Colonic mucosa (tissue), 4 donors: ENCODE results near the gene ADCY9. TPM values are rescaled to one million over a fixed set of nuclear protein-coding genes. Genes with fewer than 3 reads are reported as not detected.
A peak's percentile ranks its signal among the peaks of the same experiment; 100 is the strongest.

ENCODE experiments used
- DNase-seq: peaks from one replicate; pipeline ENCODE4 v3.0.0-alpha.2; 2020
- H3K27ac ChIP-seq: fragments of 200-600 bp; one replicate; pipeline ENCODE4 v1.8.0; 2021
- H3K27me3 ChIP-seq: fragments of 200-600 bp; one replicate; pipeline ENCODE4 v1.8.0; 2021
- H3K36me3 ChIP-seq: fragments of 200-600 bp; one replicate; pipeline ENCODE4 v1.8.0; 2021
- H3K4me1 ChIP-seq: fragments of 200-600 bp; one replicate; pipeline ENCODE4 v1.8.0; 2021; ENCODE audit warnings: mild to moderate bottlenecking
- H3K4me3 ChIP-seq: fragments of 200-600 bp; one replicate; pipeline ENCODE4 v1.8.0; 2021
- H3K9ac ChIP-seq, 2 donors: one replicate each; pipeline ENCODE4 v1.7.0; 2013; ENCODE audit warnings: control low read depth in 2 of 2, low read depth in 2 of 2, low read length in 2 of 2
- H3K9me3 ChIP-seq: fragments of 200-600 bp; one replicate; pipeline ENCODE4 v1.8.0; 2021
- CTCF ChIP-seq: fragments of 200-600 bp; IDR thresholded peaks from one replicate; pipeline ENCODE4 v1.8.0; 2022; ENCODE audit warnings: antibody characterized with exemption, mild to moderate bottlenecking
- intact Hi-C: fragments of 100-400 bp; cut with DNase I; formaldehyde crosslinking; loops from one replicate; pipeline ENCODE4 v1.14.1; 2022
- total RNA-seq, 2 donors: library from RNA; stranded (reverse); fragmentation: NEBNext Ultra II Directional in 1 of 2; extraction: Animal tissue kit (Norgen Biotek cat#: 25700) in 1 of 2; gene quantifications; one replicate each; pipeline ENCODE4 v1.2.1, GENCODE V29; 2021
- donor health status: healthy.
- donor health status: DM: no; HTN: no; CAD: no.
- donor health status: DM: no; HTN: no; CAD: no.

Gene ADCY9
- total RNA-seq, 2 donors from 2014 or later, result 23.8 to 25.6 TPM

DNA sequence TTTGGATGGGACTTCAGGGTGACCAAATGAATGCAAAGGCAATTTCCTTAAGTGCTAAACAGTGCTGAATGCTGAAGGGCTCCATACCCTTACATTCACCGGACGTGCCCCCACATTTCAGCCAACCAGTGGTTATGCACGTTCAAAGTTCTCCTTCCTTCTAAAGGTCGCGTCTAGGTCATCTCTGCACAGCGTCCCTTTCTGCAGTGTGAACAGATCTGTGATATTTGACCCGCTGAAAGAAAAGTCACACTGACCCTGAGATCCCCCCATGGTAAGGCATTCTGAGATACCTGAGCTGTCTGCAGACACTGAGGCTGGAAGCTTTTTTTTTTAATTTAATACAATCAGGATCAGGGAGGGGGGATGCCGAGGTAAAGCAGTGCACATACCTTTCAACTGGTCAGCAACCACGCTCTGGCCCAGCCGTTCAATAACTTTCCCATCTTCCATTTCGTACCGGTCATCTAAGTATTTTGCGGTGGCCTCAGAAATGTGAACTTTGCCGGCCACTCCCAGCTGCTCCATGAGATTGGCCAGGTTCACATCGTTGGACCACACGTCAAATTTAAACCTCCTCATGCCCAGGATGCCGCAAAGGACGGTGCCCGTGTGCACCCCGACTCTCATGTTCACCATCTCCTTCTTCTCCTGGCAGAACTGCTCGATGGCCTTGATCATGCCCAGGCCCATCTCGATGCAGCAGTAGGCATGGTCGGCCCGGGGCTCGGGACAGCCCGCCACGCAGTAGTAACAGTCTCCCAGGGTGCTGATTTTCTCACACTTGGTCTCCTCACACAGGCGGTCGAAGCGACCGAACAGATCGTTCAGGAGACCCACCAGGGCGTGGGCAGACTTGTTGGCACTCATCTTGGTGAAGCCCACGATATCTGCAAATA, 2.6 kb downstream of the ADCY9 start:
- Histone ChIP-seq H3K9me3 (no peaks in the 10 kb centered on the region), H3K9ac (peak overlapping the region; percentile 41 to 58), H3K27ac (no peak overlapping the region), H3K36me3 (no peaks in the 10 kb centered on the region), H3K4me1 (peaks cover 11% of the 10 kb centered on the region), H3K4me3 (no peak overlapping the region), H3K27me3 (no peaks in the 10 kb centered on the region)
- no peak for TF ChIP-seq CTCF
- no peak for DNase-seq
- intact Hi-C loops, result loop anchor here (10.0 kb wide), 1 partner anchor 129 kb away; no protein-coding TSS in a partner anchor

DNA sequence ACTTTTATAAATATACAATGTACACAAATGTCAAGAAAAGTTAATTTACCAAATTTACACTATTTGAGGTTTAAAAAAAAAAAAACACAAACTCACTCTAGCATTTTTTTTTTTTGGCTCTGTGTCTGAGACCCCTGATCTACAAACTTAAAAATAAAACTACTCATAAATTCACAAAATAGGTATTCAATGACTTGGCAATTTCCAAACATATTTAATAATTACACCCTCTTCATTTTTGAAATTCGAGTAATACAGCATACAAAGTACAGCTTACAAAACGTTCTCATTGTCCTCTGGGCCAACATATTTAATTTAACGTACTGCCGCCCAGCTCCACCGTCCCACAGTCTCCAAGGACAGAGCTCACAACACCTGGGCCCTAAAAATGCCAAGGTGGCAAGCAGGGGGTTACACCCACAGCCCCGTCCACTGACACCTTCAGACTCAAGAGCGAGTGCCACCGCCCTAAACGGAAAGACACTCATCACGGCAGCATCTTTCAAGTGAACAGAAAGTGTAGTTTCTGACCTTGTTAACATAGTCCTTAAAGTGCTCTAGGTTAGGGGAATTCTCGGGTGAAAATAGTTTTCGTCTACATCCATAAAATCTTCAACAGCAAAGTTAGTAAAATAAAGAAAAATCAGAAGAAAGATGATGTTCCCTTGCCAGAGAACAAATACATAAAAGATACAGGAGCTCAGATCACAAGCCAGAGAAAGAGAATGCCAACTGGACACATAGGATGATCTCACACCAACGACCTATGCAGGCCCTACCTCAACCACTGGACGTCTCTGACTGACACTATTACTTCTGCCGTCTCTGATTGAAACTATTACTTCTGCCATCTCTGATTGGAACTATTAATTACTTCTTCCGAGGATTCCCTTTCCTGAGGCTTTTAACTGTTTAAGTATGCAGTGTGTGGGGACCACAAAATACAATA, 4.2 kb downstream of the ADCY9 start:
- no peaks in the 10 kb centered on the region for H3K36me3 ChIP-seq
- no peak overlapping the region for H3K4me3 ChIP-seq
- H3K4me1 ChIP-seq, result peaks cover 11% of the 10 kb centered on the region
- peak overlapping the region in 1 of 2 donors; percentile 72 for H3K9ac ChIP-seq
- no peak for TF ChIP-seq CTCF
- no peaks in the 10 kb centered on the region for H3K9me3 ChIP-seq
- H3K27me3 ChIP-seq, result no peaks in the 10 kb centered on the region
- H3K27ac ChIP-seq, result peak overlapping the region; percentile 30
- peak; percentile 41 for DNase-seq
- intact Hi-C loops, result loop anchor here (10.0 kb wide), 1 partner anchor 127 kb away; no protein-coding TSS in a partner anchor

DNA sequence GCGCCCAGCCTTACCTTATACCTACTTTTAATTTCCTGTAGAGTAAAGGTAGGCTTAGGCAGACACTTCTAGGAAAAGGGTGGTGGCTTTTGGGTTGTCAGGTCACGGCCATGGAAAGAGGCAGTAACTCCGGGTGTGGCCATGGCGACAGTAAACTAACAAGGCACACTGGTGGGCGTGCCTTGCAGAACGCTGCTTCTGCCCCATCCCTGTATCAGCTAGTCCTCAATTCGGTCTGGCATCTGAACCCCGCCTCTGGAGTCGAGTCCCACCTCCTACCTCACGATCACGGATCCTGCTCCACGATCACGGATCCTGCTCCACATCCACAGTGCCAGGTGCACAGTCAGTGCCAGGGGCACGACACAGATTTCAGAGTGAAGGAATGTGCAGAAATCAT, 5.6 kb downstream of the ADCY9 start:
- peak; percentile 88 for DNase-seq
- H3K27me3 ChIP-seq, result no peaks in the 10 kb centered on the region
- no peaks in the 10 kb centered on the region for H3K9me3 ChIP-seq
- peaks cover 11% of the 10 kb centered on the region for H3K4me1 ChIP-seq
- no peaks in the 10 kb centered on the region for H3K36me3 ChIP-seq
- intact Hi-C loops, result loop anchor here (10.0 kb wide), 1 partner anchor 126 kb away; no protein-coding TSS in a partner anchor
- H3K9ac ChIP-seq, result peak overlapping the region in 1 of 2 donors; percentile 54
- H3K4me3 ChIP-seq, result no peak overlapping the region
- no peak overlapping the region for H3K27ac ChIP-seq
- TF ChIP-seq CTCF, result no peak

GRCh38 chr16:4110065-4110464, 6.2 kb downstream of the ADCY9 start:
- DNase-seq, result no peak
- Histone ChIP-seq H3K4me3 (no peak overlapping the region), H3K4me1 (peaks cover 11% of the 10 kb centered on the region), H3K9ac (peak overlapping the region in 1 of 2 donors; percentile 20), H3K36me3 (no peaks in the 10 kb centered on the region), H3K27me3 (no peaks in the 10 kb centered on the region), H3K27ac (no peak overlapping the region), H3K9me3 (no peaks in the 10 kb centered on the region)
- TF ChIP-seq CTCF, result no peak
- intact Hi-C loops, result loop anchor here (10.0 kb wide), 1 partner anchor 125 kb away; no protein-coding TSS in a partner anchor

- Histone ChIP-seq H3K27ac (no peak overlapping the region), H3K27me3 (no peaks in the 10 kb centered on the region), H3K4me3 (no peak overlapping the region), H3K36me3 (no peaks in the 10 kb centered on the region), H3K9ac (no peak overlapping the region), H3K9me3 (no peaks in the 10 kb centered on the region), H3K4me1 (peaks cover 11% of the 10 kb centered on the region)
- no peak for TF ChIP-seq CTCF
- intact Hi-C loops, result no loop called here
- DNase-seq, result no peak
Observed at GRCh38 chr16:4109250-4109736, 6.9 kb downstream of the ADCY9 start.
